Neural cell (in vitro differentiated cells): ENCODE measurements around the gene COX6B2. TPM values are rescaled to one million over a fixed set of nuclear protein-coding genes. Genes with fewer than 3 reads are reported as not detected.
"Not testable (repeated sequence)": the region's sequence is repeated elsewhere in the genome, so short reads cannot be mapped to it uniquely, and the experiment has no call there.

Source experiments
- H2AFZ ChIP-seq: fragments of 200-600, 300-800 bp; sonication (generic), shearing (Covaris generic); 2 replicates; pipeline ENCODE4 v1.6.0; 2014; ENCODE audit warnings: low read depth, mild to moderate bottlenecking, antibody characterized with exemption, low read length, moderate library complexity
- H3F3A ChIP-seq: fragments of 200-600 bp; shearing (Covaris generic); 2 replicates; pipeline ENCODE4 v1.6.1; 2016; ENCODE audit warnings: mild to moderate bottlenecking, moderate library complexity, mixed read lengths, antibody characterized with exemption, low read length; ENCODE audit not compliant: insufficient read depth, poor library complexity, severe bottlenecking
- H3K27ac ChIP-seq: fragments of 200-600, 300-800 bp; sonication (generic), shearing (Covaris generic); 2 replicates; pipeline ENCODE4 v1.5.1; 2014; ENCODE audit warnings: mild to moderate bottlenecking, low read length, moderate library complexity
- H3K27me3 ChIP-seq: fragments of 300-800, 200-600 bp; sonication (generic), shearing (Covaris generic); 2 replicates; pipeline ENCODE4 v1.6.0; 2014; ENCODE audit warnings: mild to moderate bottlenecking, low read depth, low read length, moderate library complexity; ENCODE audit not compliant: insufficient read depth
- H3K36me3 ChIP-seq: fragments of 300-800, 200-600 bp; sonication (generic), shearing (Covaris generic); 2 replicates; pipeline ENCODE4 v1.5.1; 2014; ENCODE audit warnings: mild to moderate bottlenecking, antibody characterized with exemption, low read length, moderate library complexity; ENCODE audit not compliant: insufficient read depth
- H3K4me2 ChIP-seq: fragments of 300-800, 200-600 bp; sonication (generic), shearing (Covaris generic); 2 replicates; pipeline ENCODE4 v1.6.0; 2014; ENCODE audit warnings: mild to moderate bottlenecking, low read length
- H3K4me3 ChIP-seq: fragments of 300-800, 200-600 bp; sonication (generic), shearing (Covaris generic); 2 replicates; pipeline ENCODE4 v1.5.1; 2014; ENCODE audit warnings: mild to moderate bottlenecking, low read length, moderate library complexity
- H3K79me2 ChIP-seq: fragments of 200-600 bp; shearing (Covaris generic); replicated peaks from 2 replicates; pipeline ENCODE4 v1.6.0; 2014; ENCODE audit warnings: mild to moderate bottlenecking, low read length, moderate library complexity; ENCODE audit not compliant: insufficient read depth
- H3K9ac ChIP-seq: fragments of 300-800, 200-600 bp; sonication (generic), shearing (Covaris generic); 2 replicates; pipeline ENCODE4 v1.6.1; 2016; ENCODE audit warnings: mild to moderate bottlenecking, low read length, mixed read lengths
- H3K9me2 ChIP-seq: fragments of 200-600 bp; shearing (Covaris generic); 2 replicates; pipeline ENCODE4 v1.6.1; 2016; ENCODE audit warnings: mild to moderate bottlenecking, low read length, mixed read lengths; ENCODE audit not compliant: insufficient read depth
- H3K9me3 ChIP-seq: fragments of 200-600, 300-800 bp; sonication (generic), shearing (Covaris generic); 2 replicates; pipeline ENCODE4 v1.6.1; 2016; ENCODE audit warnings: mild to moderate bottlenecking, mixed run types, low read length, moderate library complexity, mixed read lengths
- H4K20me1 ChIP-seq: fragments of 200-600 bp; shearing (Covaris generic); 2 replicates; pipeline ENCODE4 v1.6.1; 2016; ENCODE audit warnings: mild to moderate bottlenecking, mixed run types; ENCODE audit not compliant: insufficient read depth
- EP300 ChIP-seq: fragments of 450-650 bp; conservative IDR thresholded peaks from 2 replicates; pipeline ENCODE4 v1.6.1; 2014; ENCODE audit warnings: antibody characterized with exemption, mild to moderate bottlenecking, moderate library complexity; ENCODE audit not compliant: poor library complexity, severe bottlenecking
- EZH2 ChIP-seq: fragments of 200-600, 300-800 bp; shearing (Covaris generic), sonication (generic); IDR thresholded peaks from 2 replicates; pipeline ENCODE4 v1.6.1; 2014; ENCODE audit warnings: antibody characterized with exemption, low read length, borderline replicate concordance, mild to moderate bottlenecking; ENCODE audit not compliant: insufficient read depth, poor library complexity, severe bottlenecking
- MXI1 ChIP-seq: fragments of 450-650 bp; conservative IDR thresholded peaks from 2 replicates; pipeline ENCODE4 v1.6.1; 2014; ENCODE audit warnings: antibody characterized with exemption, mild to moderate bottlenecking; ENCODE audit not compliant: poor library complexity, severe bottlenecking
- POLR2AphosphoS5 ChIP-seq: IDR thresholded peaks from 2 replicates; pipeline ENCODE4 v1.6.1; 2012
- RAD21 ChIP-seq: fragments of 450-650 bp; conservative IDR thresholded peaks from 2 replicates; pipeline ENCODE4 v1.6.1; 2014; ENCODE audit warnings: antibody characterized with exemption, mild to moderate bottlenecking, moderate library complexity
- SMC3 ChIP-seq: fragments of 450-650 bp; conservative IDR thresholded peaks from 2 replicates; pipeline ENCODE4 v1.6.1; 2014; ENCODE audit warnings: antibody characterized with exemption, mild to moderate bottlenecking, moderate library complexity; ENCODE audit not compliant: poor library complexity
- TAF1 ChIP-seq: IDR thresholded peaks from 2 replicates; pipeline ENCODE4 v1.6.1; 2012; ENCODE audit warnings: low read depth
- polyA plus RNA-seq: library from polyadenylated mRNA; depleted of rRNA; stranded (reverse); fragments of >200 nt; gene quantifications from 2 replicates; pipeline ENCODE4 v1.2.3, GENCODE V29; 2014
- TF ChIP-seq, protein P1 (sequence below): fragments of 450-650 bp; IDR thresholded peaks from 2 replicates; pipeline ENCODE4 v1.5.1; 2014; ENCODE audit warnings: antibody characterized with exemption, mild to moderate bottlenecking, moderate library complexity; ENCODE audit not compliant: poor library complexity, severe bottlenecking
- TF ChIP-seq, protein P2 (sequence below): IDR thresholded peaks from 2 replicates; pipeline ENCODE4 v1.6.1; 2012; ENCODE audit warnings: borderline replicate concordance

COX6B2 gene
- polyA plus RNA-seq, 1 donor from 2014 or later, result 0.17 TPM

DNA sequence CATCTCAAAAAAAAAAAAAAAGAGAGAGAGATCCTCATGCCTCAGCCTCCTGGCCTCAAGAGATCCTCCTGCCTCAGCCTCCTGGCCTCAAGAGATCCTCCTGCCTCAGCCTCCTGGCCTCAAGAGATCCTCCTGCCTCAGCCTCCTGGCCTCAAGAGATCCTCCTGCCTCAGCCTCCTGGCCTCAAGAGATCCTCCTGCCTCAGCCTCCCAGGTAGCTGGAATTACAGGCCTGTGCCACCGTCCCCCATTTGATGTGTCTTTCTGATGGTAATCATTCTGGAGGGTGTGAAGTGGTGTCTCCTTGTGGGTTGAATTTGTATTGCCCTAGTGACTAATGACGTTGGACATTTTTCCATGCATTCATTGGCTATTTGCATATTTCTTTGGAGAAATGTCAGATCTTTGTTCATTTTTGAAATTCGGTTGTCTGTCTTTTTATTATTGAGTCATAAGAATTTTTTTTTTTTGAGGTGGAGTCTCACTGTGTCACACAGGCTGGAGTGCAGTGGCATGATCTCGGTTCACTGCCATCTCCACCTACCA is 25.7 kb downstream of the COX6B2 start:
- H3K27ac ChIP-seq, H3K79me2 ChIP-seq: not testable (repeated sequence)

DNA sequence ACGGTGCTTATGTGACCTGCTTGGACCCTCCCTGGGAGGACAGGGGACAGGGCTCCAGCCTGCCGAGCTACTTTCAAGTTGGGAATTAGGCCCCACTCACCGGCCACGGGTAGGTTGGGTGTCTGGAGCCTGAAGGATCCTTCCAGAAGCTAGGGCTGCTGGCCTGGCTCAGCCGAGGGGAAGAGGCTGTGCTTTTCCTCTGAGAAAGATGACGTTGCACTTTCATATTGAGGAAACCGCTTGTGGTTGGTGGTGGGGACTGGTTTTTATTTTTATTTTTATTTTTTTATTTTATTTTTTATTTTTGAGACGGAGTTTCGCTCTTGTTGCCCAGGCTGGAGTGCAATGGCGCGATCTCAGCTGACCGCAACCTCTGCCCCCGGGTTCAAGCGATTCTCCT is 29.3 kb downstream of the COX6B2 start, which contains the start of gene TMEM150B:
Gene TMEM150B, minus strand, starts transcription at position 170 of the 400 bp plus-strand sequence. CDS start 4,305 bp downstream, outside the sequence.
- H3K27me3 ChIP-seq, result no peaks in the 10 kb centered on the region
- no peak within 1 kb of the TSS for H3K4me3 ChIP-seq
- no peaks in the 10 kb centered on the region for H3F3A ChIP-seq
- H2AFZ ChIP-seq, result no peak within 1 kb of the TSS
- no peak within 1 kb of the TSS for H3K9ac ChIP-seq
- no peak for TF ChIP-seq MXI1
- no peak for TF ChIP-seq SMC3
- no peak for TF ChIP-seq POLR2AphosphoS5
- no peak for TF ChIP-seq TAF1
- TF ChIP-seq RAD21, result no peak
- TF ChIP-seq, protein P1, sequence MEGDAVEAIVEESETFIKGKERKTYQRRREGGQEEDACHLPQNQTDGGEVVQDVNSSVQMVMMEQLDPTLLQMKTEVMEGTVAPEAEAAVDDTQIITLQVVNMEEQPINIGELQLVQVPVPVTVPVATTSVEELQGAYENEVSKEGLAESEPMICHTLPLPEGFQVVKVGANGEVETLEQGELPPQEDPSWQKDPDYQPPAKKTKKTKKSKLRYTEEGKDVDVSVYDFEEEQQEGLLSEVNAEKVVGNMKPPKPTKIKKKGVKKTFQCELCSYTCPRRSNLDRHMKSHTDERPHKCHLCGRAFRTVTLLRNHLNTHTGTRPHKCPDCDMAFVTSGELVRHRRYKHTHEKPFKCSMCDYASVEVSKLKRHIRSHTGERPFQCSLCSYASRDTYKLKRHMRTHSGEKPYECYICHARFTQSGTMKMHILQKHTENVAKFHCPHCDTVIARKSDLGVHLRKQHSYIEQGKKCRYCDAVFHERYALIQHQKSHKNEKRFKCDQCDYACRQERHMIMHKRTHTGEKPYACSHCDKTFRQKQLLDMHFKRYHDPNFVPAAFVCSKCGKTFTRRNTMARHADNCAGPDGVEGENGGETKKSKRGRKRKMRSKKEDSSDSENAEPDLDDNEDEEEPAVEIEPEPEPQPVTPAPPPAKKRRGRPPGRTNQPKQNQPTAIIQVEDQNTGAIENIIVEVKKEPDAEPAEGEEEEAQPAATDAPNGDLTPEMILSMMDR, result no peak
- TF ChIP-seq, protein P2, sequence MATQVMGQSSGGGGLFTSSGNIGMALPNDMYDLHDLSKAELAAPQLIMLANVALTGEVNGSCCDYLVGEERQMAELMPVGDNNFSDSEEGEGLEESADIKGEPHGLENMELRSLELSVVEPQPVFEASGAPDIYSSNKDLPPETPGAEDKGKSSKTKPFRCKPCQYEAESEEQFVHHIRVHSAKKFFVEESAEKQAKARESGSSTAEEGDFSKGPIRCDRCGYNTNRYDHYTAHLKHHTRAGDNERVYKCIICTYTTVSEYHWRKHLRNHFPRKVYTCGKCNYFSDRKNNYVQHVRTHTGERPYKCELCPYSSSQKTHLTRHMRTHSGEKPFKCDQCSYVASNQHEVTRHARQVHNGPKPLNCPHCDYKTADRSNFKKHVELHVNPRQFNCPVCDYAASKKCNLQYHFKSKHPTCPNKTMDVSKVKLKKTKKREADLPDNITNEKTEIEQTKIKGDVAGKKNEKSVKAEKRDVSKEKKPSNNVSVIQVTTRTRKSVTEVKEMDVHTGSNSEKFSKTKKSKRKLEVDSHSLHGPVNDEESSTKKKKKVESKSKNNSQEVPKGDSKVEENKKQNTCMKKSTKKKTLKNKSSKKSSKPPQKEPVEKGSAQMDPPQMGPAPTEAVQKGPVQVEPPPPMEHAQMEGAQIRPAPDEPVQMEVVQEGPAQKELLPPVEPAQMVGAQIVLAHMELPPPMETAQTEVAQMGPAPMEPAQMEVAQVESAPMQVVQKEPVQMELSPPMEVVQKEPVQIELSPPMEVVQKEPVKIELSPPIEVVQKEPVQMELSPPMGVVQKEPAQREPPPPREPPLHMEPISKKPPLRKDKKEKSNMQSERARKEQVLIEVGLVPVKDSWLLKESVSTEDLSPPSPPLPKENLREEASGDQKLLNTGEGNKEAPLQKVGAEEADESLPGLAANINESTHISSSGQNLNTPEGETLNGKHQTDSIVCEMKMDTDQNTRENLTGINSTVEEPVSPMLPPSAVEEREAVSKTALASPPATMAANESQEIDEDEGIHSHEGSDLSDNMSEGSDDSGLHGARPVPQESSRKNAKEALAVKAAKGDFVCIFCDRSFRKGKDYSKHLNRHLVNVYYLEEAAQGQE, result no peak
- no peak for TF ChIP-seq EZH2
- TF ChIP-seq EP300, result no peak
- no peaks in the 10 kb centered on the region for H3K36me3 ChIP-seq
- no peak within 1 kb of the TSS for H3K4me2 ChIP-seq
- H3K27ac ChIP-seq, result no peak within 1 kb of the TSS
- no peaks in the 10 kb centered on the region for H3K9me3 ChIP-seq
- no peaks in the 10 kb centered on the region for H3K9me2 ChIP-seq
- H4K20me1 ChIP-seq, result no peaks in the 10 kb centered on the region
- no peaks in the 10 kb centered on the region for H3K79me2 ChIP-seq

More for the DNA sequence above, 25.7 kb downstream of the COX6B2 start:
- H3K36me3 ChIP-seq, H4K20me1 ChIP-seq, H3F3A ChIP-seq, H2AFZ ChIP-seq, H3K9me2 ChIP-seq, H3K27me3 ChIP-seq, H3K4me3 ChIP-seq, H3K9ac ChIP-seq, H3K9me3 ChIP-seq, H3K4me2 ChIP-seq: not testable (repeated sequence)
